Neural crest cell (in vitro differentiated cells): ENCODE results near the gene PTPRZ1. TPM values are rescaled to one million over a fixed set of nuclear protein-coding genes. Genes with fewer than 3 reads are reported as not detected.

Experiments used
- DNase-seq: peaks from one replicate; pipeline ENCODE4 v3.0.0; 2021; ENCODE audit warnings: low read depth, mixed read lengths, low spot score
- H3K27ac Mint-ChIP-seq: one replicate; pipeline ENCODE4 v1.8.0; 2021; ENCODE audit warnings: mild to moderate bottlenecking, mixed read lengths; ENCODE audit not compliant: unreplicated experiment
- H3K27me3 Mint-ChIP-seq: 2 replicates; pipeline ENCODE4 v1.8.0; 2021; ENCODE audit warnings: low read depth, mild to moderate bottlenecking, mixed read lengths
- H3K36me3 Mint-ChIP-seq: 2 replicates; pipeline ENCODE4 v1.8.0; 2021; ENCODE audit warnings: low read depth, mild to moderate bottlenecking, mixed read lengths
- H3K4me1 Mint-ChIP-seq: 2 replicates; pipeline ENCODE4 v1.8.0; 2021; ENCODE audit warnings: mixed read lengths
- H3K4me3 Mint-ChIP-seq: one replicate; pipeline ENCODE4 v1.8.0; 2021; ENCODE audit warnings: mild to moderate bottlenecking, mixed read lengths
- H3K9me3 Mint-ChIP-seq: 2 replicates; pipeline ENCODE4 v1.8.0; 2021; ENCODE audit warnings: mixed read lengths
- total RNA-seq: library from RNA; stranded (reverse); gene quantifications from 2 replicates; pipeline ENCODE4 v1.2.1, GENCODE V29; 2021
- TF ChIP-seq, protein P1 (sequence below): fragments of 200-600 bp; sonication (generic); conservative IDR thresholded peaks from 2 replicates; pipeline ENCODE4 v1.5.0; 2021; ENCODE audit warnings: antibody characterized with exemption, mild to moderate bottlenecking

Gene PTPRZ1
- total RNA-seq, 1 donor from 2014 or later = 202 TPM

DNA sequence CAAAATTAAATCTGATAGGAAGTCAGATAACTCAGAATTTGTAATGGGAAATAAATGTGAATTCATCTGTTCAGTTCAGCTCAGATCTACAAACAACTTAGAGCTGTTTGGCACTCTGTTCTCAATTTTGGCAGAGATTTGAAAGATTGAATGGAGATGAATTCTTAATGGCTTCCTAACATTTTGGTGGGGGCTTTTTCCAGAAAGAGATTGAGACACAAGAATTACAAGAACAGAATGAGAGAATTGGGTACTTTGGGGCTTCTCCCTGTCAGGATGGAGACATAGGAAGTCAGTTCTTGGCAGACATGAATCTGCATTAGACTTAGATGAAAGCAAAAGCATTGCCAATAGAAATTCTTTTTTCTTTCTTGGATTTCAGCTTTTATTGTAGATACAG, 39.0 kb upstream of the PTPRZ1 start:
- peaks cover 3% of the 10 kb centered on the region for H3K9me3 Mint-ChIP-seq
- H3K27me3 Mint-ChIP-seq = no peaks in the 10 kb centered on the region
- no peak overlapping the region for H3K27ac Mint-ChIP-seq
- no peak overlapping the region for H3K4me3 Mint-ChIP-seq
- TF ChIP-seq, protein P1, sequence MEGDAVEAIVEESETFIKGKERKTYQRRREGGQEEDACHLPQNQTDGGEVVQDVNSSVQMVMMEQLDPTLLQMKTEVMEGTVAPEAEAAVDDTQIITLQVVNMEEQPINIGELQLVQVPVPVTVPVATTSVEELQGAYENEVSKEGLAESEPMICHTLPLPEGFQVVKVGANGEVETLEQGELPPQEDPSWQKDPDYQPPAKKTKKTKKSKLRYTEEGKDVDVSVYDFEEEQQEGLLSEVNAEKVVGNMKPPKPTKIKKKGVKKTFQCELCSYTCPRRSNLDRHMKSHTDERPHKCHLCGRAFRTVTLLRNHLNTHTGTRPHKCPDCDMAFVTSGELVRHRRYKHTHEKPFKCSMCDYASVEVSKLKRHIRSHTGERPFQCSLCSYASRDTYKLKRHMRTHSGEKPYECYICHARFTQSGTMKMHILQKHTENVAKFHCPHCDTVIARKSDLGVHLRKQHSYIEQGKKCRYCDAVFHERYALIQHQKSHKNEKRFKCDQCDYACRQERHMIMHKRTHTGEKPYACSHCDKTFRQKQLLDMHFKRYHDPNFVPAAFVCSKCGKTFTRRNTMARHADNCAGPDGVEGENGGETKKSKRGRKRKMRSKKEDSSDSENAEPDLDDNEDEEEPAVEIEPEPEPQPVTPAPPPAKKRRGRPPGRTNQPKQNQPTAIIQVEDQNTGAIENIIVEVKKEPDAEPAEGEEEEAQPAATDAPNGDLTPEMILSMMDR = no peak
- no peaks in the 10 kb centered on the region for H3K36me3 Mint-ChIP-seq
- H3K4me1 Mint-ChIP-seq = peaks cover 60% of the 10 kb centered on the region
- DNase-seq = no peak

DNA sequence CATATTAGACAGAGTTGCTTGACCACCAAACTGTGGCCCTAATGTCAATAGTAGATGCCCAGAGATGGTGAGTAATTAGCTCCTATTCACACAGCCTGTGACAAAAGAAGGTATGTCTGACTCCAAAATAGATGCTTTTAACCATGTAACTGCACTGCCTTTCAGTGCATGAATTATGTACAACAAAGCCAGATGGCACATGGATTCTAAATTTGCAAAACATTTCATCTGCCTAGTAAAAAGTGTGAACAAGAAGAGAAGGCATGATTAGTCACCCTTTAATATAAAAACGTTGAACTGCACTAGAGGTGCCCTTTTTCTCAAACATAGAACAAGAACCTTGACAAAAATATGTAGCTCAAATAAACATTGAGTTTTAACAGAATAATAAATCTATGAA, 35.5 kb upstream of the PTPRZ1 start:
- Mint-ChIP-seq H3K9me3 (peaks cover 5% of the 10 kb centered on the region), H3K27ac (no peak overlapping the region), H3K36me3 (no peaks in the 10 kb centered on the region), H3K27me3 (no peaks in the 10 kb centered on the region), H3K4me1 (peaks cover 32% of the 10 kb centered on the region), H3K4me3 (no peak overlapping the region)
- TF ChIP-seq, protein P1 = no peak
- DNase-seq = no peak

DNA sequence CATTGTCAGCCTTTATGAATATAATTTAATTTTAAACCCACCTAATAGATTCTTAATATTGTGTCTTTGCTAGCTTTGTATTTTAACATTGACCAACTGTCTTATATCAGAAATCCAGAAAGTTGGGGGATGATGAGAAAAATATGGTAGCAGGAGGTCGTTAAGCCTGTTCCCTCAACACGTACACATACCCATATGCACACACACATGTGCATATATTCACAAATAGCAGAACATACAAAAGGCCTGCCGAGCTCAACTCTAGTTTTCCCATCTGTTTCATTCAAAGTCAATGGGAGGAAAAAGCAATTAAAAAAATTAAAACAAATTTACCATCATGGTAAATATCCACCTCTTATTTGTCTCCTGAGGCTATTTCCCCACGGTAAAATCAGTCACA, 25.9 kb upstream of the PTPRZ1 start:
- Mint-ChIP-seq H3K4me3 (no peak overlapping the region), H3K4me1 (peaks cover 10% of the 10 kb centered on the region), H3K36me3 (peaks cover 2% of the 10 kb centered on the region), H3K9me3 (peaks cover 2% of the 10 kb centered on the region), H3K27ac (no peak overlapping the region), H3K27me3 (no peaks in the 10 kb centered on the region)
- TF ChIP-seq, protein P1 = no peak
- DNase-seq = no peak

DNA sequence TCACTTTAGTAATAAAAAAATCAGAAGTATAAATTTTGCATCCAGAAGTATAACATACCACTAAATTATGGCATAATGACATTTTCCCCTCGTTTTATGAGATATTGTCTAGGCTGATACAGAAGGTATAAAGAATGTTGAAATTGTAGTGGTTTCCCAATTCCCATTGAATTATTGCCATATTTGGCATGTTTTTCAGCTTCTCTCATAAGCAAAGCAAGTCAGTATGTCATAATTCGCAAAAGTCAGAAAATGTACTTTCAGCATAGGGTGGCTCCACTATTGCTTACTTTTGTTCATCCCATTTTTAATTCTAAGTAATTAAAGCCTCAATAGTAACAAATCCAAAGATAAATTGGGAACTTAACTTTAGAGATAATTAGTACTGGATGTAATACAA, 19.7 kb upstream of the PTPRZ1 start:
- H3K9me3 Mint-ChIP-seq = peaks cover 2% of the 10 kb centered on the region
- TF ChIP-seq, protein P1 = no peak
- H3K27me3 Mint-ChIP-seq = no peaks in the 10 kb centered on the region
- no peak for DNase-seq
- no peak overlapping the region for H3K4me3 Mint-ChIP-seq
- H3K36me3 Mint-ChIP-seq = peaks cover 2% of the 10 kb centered on the region
- peaks cover 2% of the 10 kb centered on the region for H3K4me1 Mint-ChIP-seq
- no peak overlapping the region for H3K27ac Mint-ChIP-seq

DNA sequence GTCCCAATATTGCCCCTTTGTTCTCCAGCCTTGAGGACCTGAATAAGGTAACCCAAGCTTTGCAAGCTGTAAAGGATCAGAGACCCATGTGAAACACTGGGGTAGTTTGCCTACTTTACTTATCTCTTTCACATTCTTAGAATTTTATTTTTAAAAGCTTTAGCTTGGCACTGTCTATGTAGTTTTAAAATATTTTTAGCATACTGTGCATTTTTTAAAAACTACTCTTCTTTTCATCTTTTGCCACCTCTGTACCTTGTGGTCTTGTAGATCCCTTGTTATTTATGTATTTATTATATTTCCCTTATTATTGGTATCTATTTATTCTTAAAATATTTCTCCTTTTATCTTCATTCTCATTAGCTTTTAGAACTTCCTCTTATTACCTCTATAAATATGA, 12.0 kb upstream of the PTPRZ1 start:
- Mint-ChIP-seq H3K4me1 (no peaks in the 10 kb centered on the region), H3K27ac (no peak overlapping the region), H3K27me3 (no peaks in the 10 kb centered on the region), H3K9me3 (peaks cover 3% of the 10 kb centered on the region), H3K36me3 (peaks cover 3% of the 10 kb centered on the region), H3K4me3 (no peak overlapping the region)
- TF ChIP-seq, protein P1 = no peak
- DNase-seq = no peak

DNA sequence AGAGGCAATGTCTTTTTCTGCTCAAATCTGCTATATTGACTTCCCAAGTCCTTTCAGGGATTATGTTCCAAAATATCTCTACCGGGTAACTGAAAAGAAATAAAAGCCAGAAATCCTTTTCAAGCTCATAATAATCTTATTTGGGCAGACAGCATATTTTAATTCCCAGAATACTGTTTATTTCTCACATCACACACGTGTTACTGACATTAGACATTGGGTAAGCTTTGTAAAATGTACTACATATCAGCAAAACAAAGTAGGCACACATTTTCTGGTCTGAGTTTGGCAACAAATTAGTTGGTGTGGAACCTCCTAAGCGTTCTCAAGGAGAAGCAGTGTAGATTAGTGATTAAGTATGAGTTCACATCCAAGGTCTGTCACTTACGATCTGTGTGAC, 10.4 kb upstream of the PTPRZ1 start:
- H3K27ac Mint-ChIP-seq = no peak overlapping the region
- no peak for DNase-seq
- TF ChIP-seq, protein P1 = no peak

More for the DNA sequence above, 10.4 kb upstream of the PTPRZ1 start:
- Mint-ChIP-seq H3K4me1 (peaks cover under 1% of the 10 kb centered on the region), H3K36me3 (peaks cover 3% of the 10 kb centered on the region), H3K27me3 (no peaks in the 10 kb centered on the region), H3K4me3 (no peak overlapping the region), H3K9me3 (peaks cover 9% of the 10 kb centered on the region)
